ENCODE measurements around the gene SLC37A4. TPM values are rescaled to one million over a fixed set of nuclear protein-coding genes. Genes with fewer than 3 reads are reported as not detected.
A peak's percentile ranks its signal among the peaks of the same experiment; 100 is the strongest.

SLC37A4 gene
- total and polyA plus RNA-seq, 2 of the 8 experiments (the other 6 are each of a cell fraction or from before 2014, with no cell fraction given), result 35.1 to 91.9 TPM

- peak overlapping the region; percentile 78 for H4K5ac ChIP-seq (ENCODE audit: insufficient read length, low read depth, low read length)
- peak overlapping the region; percentile 78 to 82 (median 81) for H3K9ac ChIP-seq (replicated peaks in 1 of 4; ENCODE audit: extremely low read depth in 1 of 4, low read depth in 3 of 4, low read length in 3 of 4)
- H3K4ac ChIP-seq (replicated peaks; ENCODE audit: insufficient read length, low read depth, low read length), result peak overlapping the region; percentile 97
- H2BK120ac ChIP-seq (replicated peaks; ENCODE audit: low read depth, low read length), result no peak overlapping the region
- peaks cover 0 to 41% of the 10 kb centered on the region in 2 experiments; a peak in 3 of 4 replicates for H3K79me2 ChIP-seq (ENCODE audit: control insufficient read depth in 1 of 2, insufficient read depth in 2 of 2, low read length in 2 of 2)
- H3K4me3 ChIP-seq (ENCODE audit: extremely low read depth in 1 of 4, insufficient read depth in 2 of 4, low read depth in 3 of 4, low read length in 4 of 4), result peak overlapping the region; percentile 84 to 97 (median 90)
- no peaks in the 10 kb centered on the region for H3K27me3 ChIP-seq (replicated peaks in 1 of 4; ENCODE audit: control insufficient read depth in 3 of 4, extremely low read depth in 1 of 4, insufficient read depth in 3 of 4, low read length in 3 of 4)
- no peak for DNase-seq (ENCODE audit: low read depth in 1 of 2, low spot score in 2 of 2)
- H3K18ac ChIP-seq (ENCODE audit: extremely low read depth, low read length), result peak overlapping the region; percentile 85
- H2AFZ ChIP-seq (ENCODE audit: low read length), result peak overlapping the region; percentile 10; the same call in 1 of the 2 replicates
- ChIA-PET POLR2A (ENCODE audit: partially characterized antibody) (interaction anchor here (0.9 to 15.2 kb wide), 15 partner anchors 14 to 171 kb away, joined by 3 to 264 read pairs (median 4); partner anchors contain the start of genes RPS25 and TRAPPC4), CTCF (ENCODE audit: partially characterized antibody) (interaction anchor here (1.5 kb wide), 1 partner anchor 15 kb away, joined by 4 read pairs; no protein-coding TSS in a partner anchor)
- peak overlapping the region; percentile 69 for H4K91ac ChIP-seq (replicated peaks; ENCODE audit: insufficient read length, low read length)
- H3K23me2 ChIP-seq (ENCODE audit: low read depth, low read length), result peaks cover 12% of the 10 kb centered on the region
- peaks cover 3 to 35% (median 19%) of the 10 kb centered on the region in 4 experiments; a peak in 7 of 8 replicates for H3K36me3 ChIP-seq (ENCODE audit: control insufficient read depth in 2 of 4, insufficient read depth in 4 of 4, low read length in 3 of 4)
- H2BK12ac ChIP-seq (ENCODE audit: low read depth, low read length), result peak overlapping the region; percentile 45
- no peak overlapping the region; the same call in 1 of the 2 replicates for H2BK15ac ChIP-seq (ENCODE audit: low read length)
- peaks cover 0 to 6% (median under 1%) of the 10 kb centered on the region in 4 experiments; a peak in 2 of 7 replicates for H3K4me1 ChIP-seq (replicated peaks in 1 of 4; ENCODE audit: control insufficient read depth in 3 of 4, insufficient read depth in 4 of 4, low read length in 3 of 4)
- no peak overlapping the region for H3K23ac ChIP-seq (ENCODE audit: insufficient read length)
- peak overlapping the region; percentile 90 for H4K8ac ChIP-seq (ENCODE audit: extremely low read depth, insufficient read depth, low read length)
- H2BK5ac ChIP-seq (ENCODE audit: low read depth, low read length), result peak overlapping the region; percentile 93; the same call in 1 of the 2 replicates
- peak overlapping the region; percentile 70 for H3K27ac ChIP-seq (ENCODE audit: low read depth, low read length)
- no peaks in the 10 kb centered on the region for H3K9me3 ChIP-seq (ENCODE audit: insufficient read depth in 2 of 2, low read depth in 1 of 2, low read length in 1 of 2)
- H2AK5ac ChIP-seq (ENCODE audit: low read depth, low read length), result no peak overlapping the region
- H2BK20ac ChIP-seq (ENCODE audit: low read length), result no peak overlapping the region
- 1% methylated on average over 19 of the region's 19 CpGs; no CpG with 5 or more reads in 1 of the 2 experiments for WGBS, 2 experiments (ENCODE audit: extremely low coverage in 1 of 2, insufficient coverage in 1 of 2, insufficient read length in 1 of 2, insufficient replicate concordance in 2 of 2, low coverage in 1 of 2, low lambda C conversion rate in 2 of 2, missing lambda C conversion rate in 1 of 2)
- no peak overlapping the region for H3K14ac ChIP-seq (ENCODE audit: insufficient read length)
- H3K79me1 ChIP-seq (ENCODE audit: low read depth, low read length), result peaks cover 7% of the 10 kb centered on the region
- peak overlapping the region; percentile 90 for H3K56ac ChIP-seq (replicated peaks; ENCODE audit: insufficient read length, low read depth, low read length)
- no peak for FAIRE-seq
- H4K20me1 ChIP-seq (replicated peaks in 1 of 2; ENCODE audit: control insufficient read depth in 1 of 2, insufficient read depth in 2 of 2, low read length in 2 of 2), result no peaks in the 10 kb centered on the region
- H3K4me2 ChIP-seq (ENCODE audit: insufficient read depth in 1 of 2, low read depth in 2 of 2, low read length in 2 of 2), result peak overlapping the region; percentile 95 to 100
Measured at GRCh38 chr11:118998388-118998717, 32.3 kb downstream of the SLC37A4 start.
